Keratinocyte (primary cell): ENCODE measurements around the gene KSR1.
"Not testable (repeated sequence)": the region's sequence is repeated elsewhere in the genome, so short reads cannot be mapped to it uniquely, and the experiment has no call there.

ENCODE experiments used
- EZH2 ChIP-seq: IDR thresholded peaks from one replicate; pipeline ENCODE4 v1.6.1; 2012; ENCODE audit warnings: inconsistent platforms, mild to moderate bottlenecking, low read length, moderate library complexity
- TF ChIP-seq, protein P1 (sequence below), 3 experiments: IDR thresholded peaks in 1 of 3; conservative IDR thresholded peaks in 1 of 3; optimal IDR thresholded peaks in 1 of 3; 2 replicates in 2 of 3; 3 replicates in 1 of 3; pipeline versions ENCODE3 to v1.5.1; 2011; ENCODE audit warnings: low read length in 3 of 3, mild to moderate bottlenecking in 3 of 3, moderate library complexity in 2 of 3, control low read depth in 1 of 3, inconsistent platforms in 1 of 3; ENCODE audit not compliant: insufficient read depth in 2 of 3; ENCODE audit errors: extremely low read depth in 1 of 3

DNA sequence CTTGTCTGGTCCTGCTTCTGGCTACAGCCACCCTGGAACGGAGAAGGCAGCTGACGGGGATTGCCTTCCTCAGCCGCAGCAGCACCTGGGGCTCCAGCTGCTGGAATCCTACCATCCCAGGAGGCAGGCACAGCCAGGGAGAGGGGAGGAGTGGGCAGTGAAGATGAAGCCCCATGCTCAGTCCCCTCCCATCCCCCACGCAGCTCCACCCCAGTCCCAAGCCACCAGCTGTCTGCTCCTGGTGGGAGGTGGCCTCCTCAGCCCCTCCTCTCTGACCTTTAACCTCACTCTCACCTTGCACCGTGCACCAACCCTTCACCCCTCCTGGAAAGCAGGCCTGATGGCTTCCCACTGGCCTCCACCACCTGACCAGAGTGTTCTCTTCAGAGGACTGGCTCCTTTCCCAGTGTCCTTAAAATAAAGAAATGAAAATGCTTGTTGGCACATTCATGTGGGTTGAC is 192.9 kb downstream of the KSR1 start:
- TF ChIP-seq, protein P1, sequence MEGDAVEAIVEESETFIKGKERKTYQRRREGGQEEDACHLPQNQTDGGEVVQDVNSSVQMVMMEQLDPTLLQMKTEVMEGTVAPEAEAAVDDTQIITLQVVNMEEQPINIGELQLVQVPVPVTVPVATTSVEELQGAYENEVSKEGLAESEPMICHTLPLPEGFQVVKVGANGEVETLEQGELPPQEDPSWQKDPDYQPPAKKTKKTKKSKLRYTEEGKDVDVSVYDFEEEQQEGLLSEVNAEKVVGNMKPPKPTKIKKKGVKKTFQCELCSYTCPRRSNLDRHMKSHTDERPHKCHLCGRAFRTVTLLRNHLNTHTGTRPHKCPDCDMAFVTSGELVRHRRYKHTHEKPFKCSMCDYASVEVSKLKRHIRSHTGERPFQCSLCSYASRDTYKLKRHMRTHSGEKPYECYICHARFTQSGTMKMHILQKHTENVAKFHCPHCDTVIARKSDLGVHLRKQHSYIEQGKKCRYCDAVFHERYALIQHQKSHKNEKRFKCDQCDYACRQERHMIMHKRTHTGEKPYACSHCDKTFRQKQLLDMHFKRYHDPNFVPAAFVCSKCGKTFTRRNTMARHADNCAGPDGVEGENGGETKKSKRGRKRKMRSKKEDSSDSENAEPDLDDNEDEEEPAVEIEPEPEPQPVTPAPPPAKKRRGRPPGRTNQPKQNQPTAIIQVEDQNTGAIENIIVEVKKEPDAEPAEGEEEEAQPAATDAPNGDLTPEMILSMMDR (optimal IDR thresholded peaks at IDR 0.05 in 1 of 3, IDR thresholded peaks at IDR 0.05 in 1 of 3, conservative IDR thresholded peaks at IDR 0.05 in 1 of 3; ENCODE audit: extremely low read depth in 1 of 3, insufficient read depth in 2 of 3, low read length in 3 of 3) = not testable (repeated sequence)
- not testable (repeated sequence) for TF ChIP-seq EZH2
